GM12892 (cell line): Measurements from ENCODE around the gene TSPAN33.

ENCODE experiments used
- POLR2A ChIP-seq: IDR thresholded peaks from 2 replicates; pipeline ENCODE4 v1.6.1; 2011; ENCODE audit warnings: low read depth, low read length, control low read depth
- POLR2AphosphoS5 ChIP-seq: IDR thresholded peaks from 2 replicates; pipeline ENCODE4 v1.6.1; 2011; ENCODE audit warnings: low read depth, low read length, control low read depth

DNA sequence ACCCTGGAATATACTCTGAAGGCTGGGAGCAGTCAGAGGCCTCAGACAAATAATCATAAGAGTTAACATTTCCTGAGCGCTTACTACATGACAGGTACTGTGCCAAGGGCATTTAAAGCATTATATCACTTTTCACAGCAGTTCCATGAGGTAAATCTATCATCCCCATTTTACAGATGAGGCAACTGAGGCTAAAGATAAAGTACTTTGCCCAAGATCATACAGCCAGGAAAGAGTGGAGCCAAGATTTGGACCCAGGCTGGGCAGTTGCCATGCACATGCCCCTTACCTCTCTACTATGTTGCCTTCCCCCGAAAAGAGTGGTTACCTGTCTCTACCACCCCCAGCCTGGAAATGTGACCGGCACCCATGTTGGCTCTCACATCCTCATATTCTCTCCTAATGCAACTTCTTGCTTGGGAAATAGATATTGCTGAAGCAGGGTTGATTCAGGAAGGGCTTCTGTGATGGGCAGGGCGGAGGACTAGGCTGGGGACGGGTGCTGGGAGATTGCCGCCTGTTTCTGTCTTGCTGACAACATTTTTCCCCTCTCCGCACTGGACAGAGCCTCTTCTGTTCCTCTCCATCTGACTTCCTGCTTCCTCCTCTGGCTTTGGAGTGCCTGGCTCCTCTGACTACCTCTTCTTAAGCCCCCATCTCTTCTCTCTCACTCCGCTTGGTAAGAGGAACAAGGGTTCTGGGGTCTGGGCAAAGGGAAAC, 57.7 kb downstream of the TSPAN33 start:
- TF ChIP-seq POLR2A, result no peak
- no peak for TF ChIP-seq POLR2AphosphoS5
